ENCODE results near the gene IL20RA.

IL20RA gene

DNA sequence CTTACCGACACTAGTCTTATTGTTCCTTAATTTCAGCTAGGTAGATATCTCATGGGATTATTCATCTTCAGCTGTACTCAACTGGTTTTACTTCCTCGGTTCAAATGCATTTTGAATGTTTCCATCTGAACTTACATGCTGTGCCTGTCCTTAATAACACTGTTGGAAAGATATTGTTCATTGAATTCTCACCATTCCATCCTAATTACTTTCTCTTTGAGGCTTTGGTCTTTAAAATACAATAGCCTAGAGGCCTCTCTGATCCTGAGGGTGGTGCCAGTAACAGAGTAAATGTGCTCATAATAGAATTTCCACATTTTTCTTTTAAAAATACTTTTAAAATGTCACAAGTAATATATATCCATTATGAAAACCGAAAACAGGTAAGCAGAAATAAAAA lies 54.0 kb downstream of the IL20RA start:
- no peak for DNase-seq (ENCODE audit: low spot score)
- in situ Hi-C loops (cut with MboI; ENCODE audit: low pct_unique_long_range_greater_than_20kb, low sequenced_read_pairs, unreplicated experiment), result no loop called here
- TF ChIP-seq, protein P1, sequence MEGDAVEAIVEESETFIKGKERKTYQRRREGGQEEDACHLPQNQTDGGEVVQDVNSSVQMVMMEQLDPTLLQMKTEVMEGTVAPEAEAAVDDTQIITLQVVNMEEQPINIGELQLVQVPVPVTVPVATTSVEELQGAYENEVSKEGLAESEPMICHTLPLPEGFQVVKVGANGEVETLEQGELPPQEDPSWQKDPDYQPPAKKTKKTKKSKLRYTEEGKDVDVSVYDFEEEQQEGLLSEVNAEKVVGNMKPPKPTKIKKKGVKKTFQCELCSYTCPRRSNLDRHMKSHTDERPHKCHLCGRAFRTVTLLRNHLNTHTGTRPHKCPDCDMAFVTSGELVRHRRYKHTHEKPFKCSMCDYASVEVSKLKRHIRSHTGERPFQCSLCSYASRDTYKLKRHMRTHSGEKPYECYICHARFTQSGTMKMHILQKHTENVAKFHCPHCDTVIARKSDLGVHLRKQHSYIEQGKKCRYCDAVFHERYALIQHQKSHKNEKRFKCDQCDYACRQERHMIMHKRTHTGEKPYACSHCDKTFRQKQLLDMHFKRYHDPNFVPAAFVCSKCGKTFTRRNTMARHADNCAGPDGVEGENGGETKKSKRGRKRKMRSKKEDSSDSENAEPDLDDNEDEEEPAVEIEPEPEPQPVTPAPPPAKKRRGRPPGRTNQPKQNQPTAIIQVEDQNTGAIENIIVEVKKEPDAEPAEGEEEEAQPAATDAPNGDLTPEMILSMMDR (IDR thresholded peaks at IDR 0.05; ENCODE audit: extremely low read depth, insufficient read depth, missing control alignments), result no peak

DNA sequence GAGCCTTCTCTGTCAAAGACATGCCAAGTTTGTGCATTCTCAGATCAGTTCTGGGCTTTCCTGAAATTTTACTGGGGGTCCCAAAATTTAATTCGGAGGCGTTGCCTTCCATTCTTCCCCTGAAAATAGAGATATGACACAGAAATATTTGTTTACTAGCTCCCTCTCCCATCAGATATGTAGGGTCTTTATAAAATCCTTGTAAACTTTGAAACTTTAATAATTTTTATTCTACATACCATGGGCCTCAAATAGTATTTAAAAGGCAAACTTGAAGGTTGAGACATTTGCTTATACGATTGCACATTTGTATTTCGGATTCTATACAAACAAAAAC lies 54.6 kb downstream of the IL20RA start:
- no peak for DNase-seq (ENCODE audit: low spot score)
- TF ChIP-seq, protein P1 (IDR thresholded peaks at IDR 0.05; ENCODE audit: extremely low read depth, insufficient read depth, missing control alignments), result no peak
- in situ Hi-C loops (cut with MboI; ENCODE audit: low pct_unique_long_range_greater_than_20kb, low sequenced_read_pairs, unreplicated experiment), result no loop called here

DNA sequence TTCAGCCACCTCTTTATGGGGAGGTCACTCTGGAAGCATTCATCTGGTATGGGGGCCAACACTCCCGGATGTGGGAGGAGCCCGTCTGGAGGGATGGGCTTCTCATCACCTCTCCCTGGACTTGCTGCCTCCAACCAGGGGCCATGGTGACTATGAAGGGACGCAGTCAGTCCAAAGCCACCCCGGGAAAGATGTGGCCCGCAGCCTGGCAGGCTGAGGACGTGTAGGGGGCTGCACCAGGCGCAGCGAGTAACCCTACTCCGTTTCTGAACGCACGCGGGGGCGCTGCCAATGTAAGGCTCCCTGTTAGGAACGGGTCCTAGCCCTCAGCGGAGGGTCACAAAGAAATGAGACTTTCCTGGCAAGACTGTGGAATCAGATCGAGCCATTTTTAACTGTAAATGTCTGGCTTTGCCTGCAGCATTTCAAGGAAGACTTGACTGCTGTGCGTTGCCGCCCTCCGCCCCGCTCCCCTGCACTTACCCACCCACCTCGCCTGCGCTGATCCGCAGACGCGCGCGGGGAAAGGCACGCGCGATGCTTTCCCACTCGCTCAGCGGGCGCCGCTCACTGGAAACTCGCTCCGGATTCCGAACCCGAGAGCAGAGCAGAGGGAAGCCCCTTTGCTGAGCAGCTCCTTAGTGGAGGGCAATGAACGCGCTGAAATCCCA lies 55.1 kb downstream of the IL20RA start:
- in situ Hi-C loops (cut with MboI; ENCODE audit: low pct_unique_long_range_greater_than_20kb, low sequenced_read_pairs, unreplicated experiment), result no loop called here
- TF ChIP-seq, protein P1 (IDR thresholded peaks at IDR 0.05; ENCODE audit: extremely low read depth, insufficient read depth, missing control alignments), result no peak
- no peak for DNase-seq (ENCODE audit: low spot score)

DNA sequence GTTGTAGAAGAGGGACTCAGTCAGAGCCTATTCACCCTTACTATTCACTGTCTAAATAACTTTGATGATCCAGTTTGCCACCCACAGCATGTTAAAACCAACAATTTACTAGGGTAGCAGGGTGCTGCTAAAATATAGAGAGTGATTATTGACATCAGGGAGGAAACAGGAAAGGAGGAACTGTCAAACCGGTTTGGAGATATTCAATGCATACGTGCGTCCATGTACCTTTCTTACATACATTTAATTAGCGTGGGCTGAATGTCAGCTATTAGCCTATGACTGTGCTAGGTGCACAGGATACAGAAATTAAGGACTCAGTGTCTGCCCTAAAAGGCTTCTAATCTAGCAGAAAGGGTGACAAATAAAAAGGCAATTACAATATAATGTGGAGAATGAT lies 57.2 kb downstream of the IL20RA start:
- DNase-seq (ENCODE audit: low spot score), result no peak
- in situ Hi-C loops (cut with MboI; ENCODE audit: low pct_unique_long_range_greater_than_20kb, low sequenced_read_pairs, unreplicated experiment), result no loop called here
- TF ChIP-seq, protein P1 (IDR thresholded peaks at IDR 0.05; ENCODE audit: extremely low read depth, insufficient read depth, missing control alignments), result no peak

DNA sequence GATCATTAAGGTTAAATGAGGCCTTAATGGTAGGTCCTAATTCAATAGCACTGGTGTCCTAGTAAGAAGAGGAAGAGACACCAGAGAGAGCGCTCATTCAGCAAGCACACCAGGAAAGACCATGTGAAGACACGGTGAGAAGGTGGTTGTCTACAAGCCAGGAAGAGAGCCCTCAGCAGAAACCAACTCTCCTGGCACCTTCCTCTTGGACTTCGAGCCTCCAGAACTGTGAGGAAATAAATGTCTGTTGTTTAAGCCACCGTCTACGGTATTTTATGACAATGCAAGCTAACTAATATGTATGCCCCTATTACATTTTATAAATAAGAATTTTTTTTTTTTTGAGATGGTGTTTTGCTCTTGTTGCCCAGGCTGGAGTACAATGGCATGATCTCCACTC lies 59.3 kb downstream of the IL20RA start:
- in situ Hi-C loops (cut with MboI; ENCODE audit: low pct_unique_long_range_greater_than_20kb, low sequenced_read_pairs, unreplicated experiment), result no loop called here
- TF ChIP-seq, protein P1 (IDR thresholded peaks at IDR 0.05; ENCODE audit: extremely low read depth, insufficient read depth, missing control alignments), result no peak
- no peak for DNase-seq (ENCODE audit: low spot score)

DNA sequence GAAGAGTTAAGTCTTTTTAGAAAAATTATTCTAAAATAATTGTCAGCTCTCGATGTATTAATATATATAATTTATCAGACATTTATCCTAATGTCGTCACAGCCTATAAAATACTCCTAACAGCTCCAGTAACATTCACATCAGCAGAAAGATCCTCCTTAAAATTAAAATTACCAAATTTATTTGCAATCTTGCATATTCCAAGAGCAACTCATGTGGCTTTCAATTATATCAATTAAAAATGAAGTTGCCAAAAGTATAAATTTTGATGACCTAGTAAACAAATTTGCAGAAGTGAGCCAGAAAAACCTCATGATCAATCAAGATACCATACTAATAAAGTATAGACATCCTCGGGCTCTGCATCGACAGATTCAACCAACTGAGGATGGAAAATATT lies 60.2 kb downstream of the IL20RA start:
- DNase-seq (ENCODE audit: low spot score), result no peak
- in situ Hi-C loops (cut with MboI; ENCODE audit: low pct_unique_long_range_greater_than_20kb, low sequenced_read_pairs, unreplicated experiment), result no loop called here
- TF ChIP-seq, protein P1 (IDR thresholded peaks at IDR 0.05; ENCODE audit: extremely low read depth, insufficient read depth, missing control alignments), result no peak

DNA sequence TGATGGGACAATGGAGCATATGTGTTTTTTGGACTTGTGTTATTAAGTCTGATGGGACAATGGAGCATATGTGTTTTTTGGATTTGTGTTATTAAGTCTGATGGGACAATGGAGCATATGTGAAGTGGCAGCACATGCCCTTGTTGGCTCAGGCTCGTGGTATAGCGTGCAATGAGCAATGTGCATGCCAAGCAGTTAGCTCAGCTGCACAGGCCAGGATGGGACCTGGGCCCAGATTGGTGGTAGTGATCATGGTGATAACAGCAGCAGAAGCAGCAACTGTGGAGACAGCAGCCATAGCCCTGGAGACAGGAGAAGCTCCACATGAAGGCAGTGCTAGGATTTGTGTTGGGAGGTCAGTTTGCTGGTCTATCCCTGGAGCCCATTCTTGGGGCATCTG lies 61.1 kb downstream of the IL20RA start:
- DNase-seq (ENCODE audit: low spot score), result no peak
- in situ Hi-C loops (cut with MboI; ENCODE audit: low pct_unique_long_range_greater_than_20kb, low sequenced_read_pairs, unreplicated experiment), result no loop called here

More for the DNA sequence above, 61.1 kb downstream of the IL20RA start:
- TF ChIP-seq, protein P1 (IDR thresholded peaks at IDR 0.05; ENCODE audit: extremely low read depth, insufficient read depth, missing control alignments), result no peak
